Muscle of leg (tissue), 11 donors: ENCODE results near the gene LSM7. TPM values are rescaled to one million over a fixed set of nuclear protein-coding genes. Genes with fewer than 3 reads are reported as not detected.
A peak's percentile ranks its signal among the peaks of the same experiment; 100 is the strongest.
"Not testable (repeated sequence)": the region's sequence is repeated elsewhere in the genome, so short reads cannot be mapped to it uniquely, and the experiment has no call there.

Source experiments
- DNase-seq: peaks from one replicate; pipeline ENCODE4 v3.0.0; 2013
- H3K27ac ChIP-seq: one replicate; pipeline ENCODE4 v1.5.1; 2013; ENCODE audit warnings: mild to moderate bottlenecking, low read length, control low read depth
- H3K27me3 ChIP-seq: one replicate; pipeline ENCODE4 v1.6.1; 2013; ENCODE audit warnings: low read length; ENCODE audit not compliant: control insufficient read depth, insufficient read depth
- H3K36me3 ChIP-seq: one replicate; pipeline ENCODE4 v1.6.1; 2013; ENCODE audit warnings: low read length; ENCODE audit not compliant: control insufficient read depth, insufficient read depth
- H3K4me1 ChIP-seq: one replicate; pipeline ENCODE4 v1.6.1; 2013; ENCODE audit warnings: low read length; ENCODE audit not compliant: control insufficient read depth, insufficient read depth
- H3K4me3 ChIP-seq: one replicate; pipeline ENCODE4 v1.5.1; 2013; ENCODE audit warnings: low read length, control low read depth
- H3K9me3 ChIP-seq: replicated peaks from 2 replicates; pipeline ENCODE4 v1.6.1; 2013; ENCODE audit warnings: low read depth, low read length; ENCODE audit not compliant: control insufficient read depth
- WGBS: methylation state at CpG from one replicate; pipeline ENCODE4 v1.1.5; 2013; ENCODE audit warnings: missing lambda C conversion rate; ENCODE audit not compliant: insufficient coverage; 5-methylcytosine and 5-hydroxymethylcytosine counted together
- polyA plus RNA-seq, 8 donors: library from polyadenylated mRNA; unstranded; fragments of 120-200 nt; gene quantifications; one replicate each; pipeline versions ENCODE4 v1.2.1 to v1.2.3, GENCODE V29; 2013; ENCODE audit warnings: inconsistent platforms in 1 of 8, low replicate concordance in 1 of 8; ENCODE audit not compliant: insufficient read length in 8 of 8, insufficient read depth in 1 of 8
- total RNA-seq: library from RNA; stranded (reverse); fragments of 120-200 nt; gene quantifications from one replicate; pipeline ENCODE4 v1.2.4, GENCODE V29; 2013

The LSM7 gene
- total and polyA plus RNA-seq, 9 donors = 83.0 to 102 (median 95.2) TPM

GRCh38 chr19:2281265-2282061, 46.9 kb downstream of the LSM7 start:
- DNase-seq, H3K9me3 ChIP-seq, H3K36me3 ChIP-seq, H3K27ac ChIP-seq: not testable (repeated sequence)
- H3K27me3 ChIP-seq = peaks cover 30% of the 10 kb centered on the region
- WGBS = 0% methylated on average over 1 of the region's 16 CpGs
- H3K4me3 ChIP-seq = peak overlapping the region; percentile 14
- H3K4me1 ChIP-seq = peaks cover 11% of the 10 kb centered on the region

DNA sequence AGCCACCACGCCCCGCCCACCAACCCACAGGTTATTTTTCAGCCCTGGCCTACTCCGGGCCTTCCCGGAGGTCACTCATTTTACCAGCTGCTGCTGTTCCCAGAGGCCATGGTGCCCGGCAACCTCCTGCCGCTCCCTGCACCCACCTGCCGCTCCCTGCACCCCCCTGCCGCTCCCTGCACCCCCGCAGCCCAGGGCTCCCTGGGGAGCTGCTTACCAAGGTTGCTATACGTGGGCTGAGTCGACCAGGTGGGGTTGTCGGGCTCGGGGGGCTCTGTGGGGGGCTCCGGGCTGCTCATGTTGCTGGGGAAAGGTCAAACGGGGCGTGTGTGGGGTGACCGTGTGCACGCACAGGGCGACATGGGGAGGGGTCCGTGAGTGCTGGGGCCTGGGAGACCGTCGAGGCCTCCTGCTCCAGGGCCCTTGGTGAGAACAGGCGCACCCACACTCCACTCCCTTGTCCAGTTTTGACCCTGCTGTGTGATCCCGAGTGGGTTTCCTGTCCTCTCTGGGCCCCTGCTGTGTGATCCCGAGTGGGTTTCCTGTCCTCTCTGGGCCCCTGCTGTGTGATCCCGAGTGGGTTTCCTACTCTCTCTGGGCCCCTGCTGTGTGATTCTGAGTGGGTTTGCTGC, 47.6 kb downstream of the LSM7 start:
- H3K4me3 ChIP-seq = no peak overlapping the region
- no peak for DNase-seq
- H3K9me3 ChIP-seq = no peaks in the 10 kb centered on the region
- no peak overlapping the region for H3K27ac ChIP-seq
- H3K36me3 ChIP-seq = no peaks in the 10 kb centered on the region
- 57% methylated on average over 22 of the region's 26 CpGs for WGBS
- H3K27me3 ChIP-seq = peaks cover 24% of the 10 kb centered on the region
- H3K4me1 ChIP-seq = peaks cover 18% of the 10 kb centered on the region

DNA sequence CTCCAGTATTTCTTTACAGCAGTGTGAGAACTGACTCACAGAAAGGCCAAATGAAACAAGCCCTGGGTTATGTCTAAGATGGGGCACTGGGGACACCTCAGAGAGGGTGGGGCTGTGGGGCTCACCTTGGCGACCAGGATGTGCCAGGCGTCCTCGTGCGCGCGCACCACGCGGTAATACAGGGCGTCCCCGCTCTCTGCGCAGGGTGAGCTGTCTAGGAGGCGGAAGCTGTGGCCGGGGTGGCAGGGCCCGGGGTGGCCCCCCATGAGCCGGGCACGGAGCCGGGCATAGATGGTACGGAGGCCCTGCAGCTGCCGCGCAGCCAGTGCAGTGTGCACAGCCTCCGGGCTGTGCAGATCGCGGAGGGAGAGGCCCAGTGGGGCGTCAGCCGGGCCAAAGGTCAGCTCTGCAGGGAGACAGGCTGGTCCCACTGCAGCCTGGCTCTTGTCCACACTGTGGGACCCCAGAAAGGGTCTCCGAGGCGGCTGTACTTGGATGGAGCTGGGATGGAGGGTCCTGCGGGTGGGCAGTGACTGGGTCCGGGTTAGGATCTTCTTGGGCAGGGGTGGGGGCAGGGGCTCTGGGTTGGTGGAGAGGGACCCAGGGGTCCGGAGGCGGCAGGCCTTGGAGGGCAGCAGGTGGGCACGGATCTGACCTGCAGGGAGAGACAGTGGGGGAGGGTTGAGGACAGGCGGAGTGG, 49.8 kb downstream of the LSM7 start:
- Histone ChIP-seq H3K27me3 (peaks cover 20% of the 10 kb centered on the region), H3K4me3 (no peak overlapping the region), H3K27ac (no peak overlapping the region), H3K36me3 (peaks cover 5% of the 10 kb centered on the region), H3K4me1 (peaks cover 35% of the 10 kb centered on the region), H3K9me3 (no peaks in the 10 kb centered on the region)
- no peak for DNase-seq
- 82% methylated on average over 28 of the region's 33 CpGs for WGBS

- peaks cover 8% of the 10 kb centered on the region for H3K27me3 ChIP-seq
- peaks cover 14% of the 10 kb centered on the region for H3K36me3 ChIP-seq
- H3K27ac ChIP-seq = no peak overlapping the region
- no peak for DNase-seq
- peaks cover 43% of the 10 kb centered on the region for H3K4me1 ChIP-seq
- no peaks in the 10 kb centered on the region for H3K9me3 ChIP-seq
- 63% methylated on average over 3 of the region's 9 CpGs for WGBS
- H3K4me3 ChIP-seq = no peak overlapping the region
These were observed 51.2 kb downstream of the LSM7 start for GRCh38 chr19:2277138-2277537.

DNA sequence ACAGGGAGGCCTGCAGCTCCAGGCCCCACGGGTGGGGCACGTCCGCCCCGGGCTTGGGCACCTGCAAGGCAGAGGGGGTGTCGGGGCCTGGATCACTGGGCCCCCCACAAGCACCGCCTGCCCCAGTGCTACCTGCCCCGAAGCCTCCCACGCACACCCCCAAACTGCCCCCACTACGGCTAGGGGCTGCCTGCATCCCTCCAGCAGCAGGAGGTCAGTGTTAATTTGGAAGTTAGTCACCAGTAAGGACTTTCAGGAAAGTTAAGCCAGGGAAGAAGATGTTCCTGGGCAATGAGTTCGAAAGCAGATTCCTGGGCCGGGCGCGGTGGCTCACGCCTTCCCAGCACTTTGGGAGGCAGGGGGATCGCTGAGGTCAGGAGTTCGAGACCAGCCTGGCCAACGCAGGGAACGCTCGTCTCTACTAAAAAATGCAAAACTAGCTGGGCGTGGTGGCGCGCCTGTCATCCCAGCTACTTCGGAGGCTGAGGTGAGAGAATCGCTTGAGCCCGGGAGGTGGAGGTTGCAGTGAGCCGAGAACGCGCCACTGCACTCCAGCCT, 51.9 kb downstream of the LSM7 start:
- peaks cover 2% of the 10 kb centered on the region for H3K27me3 ChIP-seq
- WGBS = 82% methylated on average over 19 of the region's 28 CpGs
- peaks cover 42% of the 10 kb centered on the region for H3K4me1 ChIP-seq
- H3K27ac ChIP-seq = no peak overlapping the region
- H3K9me3 ChIP-seq = no peaks in the 10 kb centered on the region
- no peak for DNase-seq
- no peak overlapping the region for H3K4me3 ChIP-seq
- peaks cover 19% of the 10 kb centered on the region for H3K36me3 ChIP-seq

- Histone ChIP-seq H3K36me3 (peaks cover 24% of the 10 kb centered on the region), H3K4me3 (no peak overlapping the region), H3K27ac (no peak overlapping the region), H3K4me1 (peaks cover 48% of the 10 kb centered on the region), H3K27me3 (peaks cover 2% of the 10 kb centered on the region), H3K9me3 (no peaks in the 10 kb centered on the region)
- 48% methylated on average over 74 of the region's 74 CpGs for WGBS
- peak; percentile 58 for DNase-seq
These were observed 52.6 kb downstream of the LSM7 start for GRCh38 chr19:2275588-2276428.

GRCh38 chr19:2274931-2275535, 53.4 kb downstream of the LSM7 start:
- peak; percentile 77 for DNase-seq
- Histone ChIP-seq H3K27me3 (no peaks in the 10 kb centered on the region), H3K4me1 (peaks cover 48% of the 10 kb centered on the region), H3K9me3 (no peaks in the 10 kb centered on the region), H3K4me3 (no peak overlapping the region), H3K27ac (no peak overlapping the region), H3K36me3 (peaks cover 24% of the 10 kb centered on the region)
- WGBS = 45% methylated on average over 13 of the region's 16 CpGs

DNA sequence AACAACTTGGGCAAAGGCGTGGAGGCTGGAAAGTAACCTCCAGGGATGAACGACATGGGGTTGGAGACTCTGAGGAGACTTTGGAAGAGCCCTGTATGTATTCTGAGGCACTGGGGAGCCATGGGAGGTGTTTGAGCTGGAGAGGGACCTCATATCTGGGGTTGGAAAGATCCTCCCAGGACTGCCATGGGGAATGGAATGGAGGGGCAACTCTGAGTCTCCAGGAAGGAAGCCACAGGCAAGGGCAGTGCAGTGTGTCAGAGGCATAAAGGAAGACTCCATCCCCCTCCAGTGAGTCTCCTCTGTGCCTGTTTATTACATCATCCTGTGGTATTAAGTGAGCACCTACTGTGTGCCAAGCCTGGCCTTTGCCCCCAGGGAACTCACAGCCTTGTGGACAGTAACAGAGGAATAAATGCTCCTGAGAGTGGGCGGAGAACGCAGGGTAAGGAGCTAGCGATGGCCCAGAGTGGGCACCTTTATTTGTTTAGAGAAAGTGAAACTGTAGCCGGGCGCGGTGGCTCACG, 54.1 kb downstream of the LSM7 start:
- H3K27ac ChIP-seq = peak overlapping the region; percentile 48
- H3K36me3 ChIP-seq = peaks cover 24% of the 10 kb centered on the region
- 84% methylated on average over 5 of the region's 9 CpGs for WGBS
- peaks cover 48% of the 10 kb centered on the region for H3K4me1 ChIP-seq
- H3K9me3 ChIP-seq = no peaks in the 10 kb centered on the region
- DNase-seq = peak; percentile 13
- no peak overlapping the region for H3K4me3 ChIP-seq
- H3K27me3 ChIP-seq = no peaks in the 10 kb centered on the region
